ENCODE measurements around the gene SND1. TPM values are rescaled to one million over a fixed set of nuclear protein-coding genes. Genes with fewer than 3 reads are reported as not detected.

Gene SND1
- total RNA-seq, 2 donors from 2014 or later = 91.0 to 111 TPM

DNA sequence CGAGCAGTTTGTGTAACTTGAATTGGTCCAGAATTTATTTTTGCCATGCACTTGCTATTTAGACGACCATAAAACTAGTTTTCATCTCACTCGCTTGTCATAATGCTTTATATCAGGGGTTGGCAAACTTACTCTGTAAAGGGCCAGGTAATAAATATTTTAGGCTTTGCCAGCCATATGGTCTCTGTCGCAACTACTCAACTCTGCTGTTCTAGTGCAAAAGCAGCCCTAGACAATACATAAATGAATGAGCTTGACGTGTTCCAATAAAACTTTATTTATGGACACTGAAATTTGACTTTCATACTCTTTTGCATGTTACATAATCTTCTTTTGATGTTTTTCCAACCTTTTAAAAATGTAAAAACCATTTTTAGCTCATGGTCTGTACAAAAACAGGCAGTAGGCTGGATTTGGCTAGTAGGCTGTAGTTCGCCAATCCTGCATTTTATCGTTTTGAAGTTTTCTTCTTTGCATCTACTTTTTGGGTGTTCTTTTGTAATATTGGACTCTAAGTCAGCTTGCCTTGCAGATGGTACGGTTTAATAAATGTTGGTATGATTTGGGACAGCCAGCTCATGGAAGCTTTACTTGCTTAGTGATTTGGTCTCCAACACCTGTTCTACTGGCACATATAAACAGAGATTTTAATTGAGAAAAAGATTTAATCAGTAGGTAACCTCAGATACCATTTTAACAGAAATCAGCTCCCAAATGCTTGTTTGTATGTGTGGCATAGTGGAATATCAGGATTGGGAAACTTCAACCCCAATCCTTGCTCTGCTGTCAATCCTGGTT lies 25.6 kb downstream of the SND1 start:
- no peaks in the 10 kb centered on the region for H3K36me3 ChIP-seq
- peaks cover under 1% of the 10 kb centered on the region for H3K9me3 ChIP-seq
- no peak overlapping the region for H3K4me3 ChIP-seq
- ATAC-seq (ENCODE audit: insufficient number of reproducible peaks, low FRiP score, low read depth) = no peak
- H3K27me3 ChIP-seq (replicated peaks; ENCODE audit: insufficient read depth) = no peaks in the 10 kb centered on the region
- peaks cover 12 to 17% of the 10 kb centered on the region in 2 donors for H3K4me1 ChIP-seq (ENCODE audit: control insufficient read depth in 1 of 2, low read depth in 2 of 2)
- TF ChIP-seq, protein P1, sequence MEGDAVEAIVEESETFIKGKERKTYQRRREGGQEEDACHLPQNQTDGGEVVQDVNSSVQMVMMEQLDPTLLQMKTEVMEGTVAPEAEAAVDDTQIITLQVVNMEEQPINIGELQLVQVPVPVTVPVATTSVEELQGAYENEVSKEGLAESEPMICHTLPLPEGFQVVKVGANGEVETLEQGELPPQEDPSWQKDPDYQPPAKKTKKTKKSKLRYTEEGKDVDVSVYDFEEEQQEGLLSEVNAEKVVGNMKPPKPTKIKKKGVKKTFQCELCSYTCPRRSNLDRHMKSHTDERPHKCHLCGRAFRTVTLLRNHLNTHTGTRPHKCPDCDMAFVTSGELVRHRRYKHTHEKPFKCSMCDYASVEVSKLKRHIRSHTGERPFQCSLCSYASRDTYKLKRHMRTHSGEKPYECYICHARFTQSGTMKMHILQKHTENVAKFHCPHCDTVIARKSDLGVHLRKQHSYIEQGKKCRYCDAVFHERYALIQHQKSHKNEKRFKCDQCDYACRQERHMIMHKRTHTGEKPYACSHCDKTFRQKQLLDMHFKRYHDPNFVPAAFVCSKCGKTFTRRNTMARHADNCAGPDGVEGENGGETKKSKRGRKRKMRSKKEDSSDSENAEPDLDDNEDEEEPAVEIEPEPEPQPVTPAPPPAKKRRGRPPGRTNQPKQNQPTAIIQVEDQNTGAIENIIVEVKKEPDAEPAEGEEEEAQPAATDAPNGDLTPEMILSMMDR (IDR thresholded peaks at IDR 0.05) = no peak
- H3K27ac ChIP-seq = no peak overlapping the region
- DNase-seq (ENCODE audit: low spot score) = no peak

DNA sequence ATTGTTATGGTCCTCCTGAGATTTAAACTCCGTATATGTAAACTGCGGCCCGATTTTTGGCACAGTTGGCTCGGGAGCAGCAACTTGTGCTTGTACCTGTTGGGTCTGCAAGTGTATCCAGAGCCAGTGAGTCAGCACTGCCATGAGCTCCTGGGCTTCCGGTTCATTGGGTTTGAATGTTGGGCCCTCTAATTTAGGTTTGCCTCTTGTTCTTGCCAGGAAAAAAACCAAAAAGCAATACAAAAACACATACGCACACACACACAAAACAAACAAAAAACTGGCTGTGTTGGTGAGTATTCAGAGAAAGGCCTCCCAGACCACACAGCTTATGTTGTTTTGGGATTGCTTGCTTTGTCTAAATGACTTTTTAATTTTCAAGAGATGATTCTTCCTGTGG lies 26.3 kb downstream of the SND1 start:
- no peaks in the 10 kb centered on the region for H3K27me3 ChIP-seq (replicated peaks; ENCODE audit: insufficient read depth)
- H3K4me1 ChIP-seq (ENCODE audit: control insufficient read depth in 1 of 2, low read depth in 2 of 2) = peaks cover 12 to 15% of the 10 kb centered on the region in 2 donors
- ATAC-seq (ENCODE audit: insufficient number of reproducible peaks, low FRiP score, low read depth) (no peak), DNase-seq (ENCODE audit: low spot score) (no peak)
- TF ChIP-seq, protein P1 (IDR thresholded peaks at IDR 0.05) = no peak
- no peak overlapping the region for H3K4me3 ChIP-seq
- no peaks in the 10 kb centered on the region for H3K36me3 ChIP-seq
- H3K9me3 ChIP-seq = no peaks in the 10 kb centered on the region
- no peak overlapping the region for H3K27ac ChIP-seq

DNA sequence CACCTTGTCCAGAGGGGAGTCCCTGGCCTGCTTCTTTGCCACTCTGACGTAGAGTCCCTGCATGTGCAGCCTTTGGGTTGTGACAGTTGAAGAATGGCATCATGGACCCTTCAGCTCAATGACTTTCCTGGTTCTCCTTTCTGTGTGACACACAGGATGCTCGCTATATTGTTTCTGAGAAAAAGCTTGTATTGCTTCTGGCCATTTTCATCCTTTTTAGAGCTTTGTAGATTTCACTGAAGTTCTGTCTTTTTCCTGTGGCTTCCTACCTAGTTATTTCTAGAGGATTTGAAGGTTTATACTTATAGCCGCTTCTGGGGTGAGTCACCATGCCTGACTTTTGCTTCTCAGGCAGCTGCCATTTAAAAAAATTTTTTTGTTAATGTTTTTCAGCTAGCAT lies 27.0 kb downstream of the SND1 start:
- Histone ChIP-seq H3K36me3 (no peaks in the 10 kb centered on the region), H3K27me3 (replicated peaks; ENCODE audit: insufficient read depth) (no peaks in the 10 kb centered on the region), H3K27ac (no peak overlapping the region), H3K4me3 (no peak overlapping the region), H3K4me1 (ENCODE audit: control insufficient read depth in 1 of 2, low read depth in 2 of 2) (peaks cover 10 to 12% of the 10 kb centered on the region in 2 donors), H3K9me3 (no peaks in the 10 kb centered on the region)
- DNase-seq (ENCODE audit: low spot score) (no peak), ATAC-seq (ENCODE audit: insufficient number of reproducible peaks, low FRiP score, low read depth) (no peak)
- TF ChIP-seq, protein P1 (IDR thresholded peaks at IDR 0.05) = no peak

DNA sequence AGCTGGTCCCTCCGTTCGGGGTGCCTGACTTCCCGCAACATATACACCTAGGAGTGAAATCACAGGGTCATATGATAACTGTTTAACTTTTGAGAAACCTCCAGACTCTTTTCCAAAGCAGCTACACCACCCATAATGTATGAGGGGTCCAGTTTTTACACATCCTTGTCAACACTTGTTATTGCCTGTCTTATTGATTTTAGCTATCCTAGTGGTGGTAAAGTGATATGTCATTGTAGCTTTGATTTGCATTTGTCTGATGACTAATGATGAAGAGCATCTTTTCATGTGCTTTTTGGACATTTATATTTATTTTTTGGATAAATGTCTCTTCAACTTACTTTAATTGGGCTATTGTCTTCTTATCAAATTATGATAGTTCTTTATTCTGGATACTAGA lies 29.0 kb downstream of the SND1 start:
- TF ChIP-seq, protein P1 (IDR thresholded peaks at IDR 0.05) = no peak
- Histone ChIP-seq H3K27ac (no peak overlapping the region), H3K4me3 (no peak overlapping the region), H3K27me3 (replicated peaks; ENCODE audit: insufficient read depth) (no peaks in the 10 kb centered on the region), H3K4me1 (ENCODE audit: control insufficient read depth in 1 of 2, low read depth in 2 of 2) (peaks cover 0 to 3% of the 10 kb centered on the region in 2 donors), H3K36me3 (no peaks in the 10 kb centered on the region), H3K9me3 (no peaks in the 10 kb centered on the region)
- DNase-seq (ENCODE audit: low spot score) = no peak
- no peak for ATAC-seq (ENCODE audit: insufficient number of reproducible peaks, low FRiP score, low read depth)

DNA sequence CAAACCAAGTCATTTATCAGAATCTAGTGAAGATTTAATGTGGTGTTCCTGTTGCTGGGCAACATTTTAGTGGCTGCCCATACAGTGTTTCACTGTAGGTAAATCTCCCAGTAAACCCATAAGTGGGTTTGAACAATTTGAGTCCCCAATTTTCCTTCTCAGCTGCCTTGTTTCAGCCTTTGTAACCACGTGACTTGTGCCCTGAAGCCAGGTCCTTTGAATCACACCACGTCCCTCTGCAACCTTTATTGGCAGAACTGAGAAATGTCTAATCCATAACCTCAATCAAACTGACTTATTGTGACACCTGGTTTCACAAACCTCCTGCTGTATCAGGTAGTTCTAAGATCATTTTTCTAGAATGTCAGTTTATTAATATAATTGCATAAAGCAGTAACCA lies 30.1 kb downstream of the SND1 start:
- peaks cover 2% of the 10 kb centered on the region for H3K36me3 ChIP-seq
- no peaks in the 10 kb centered on the region for H3K27me3 ChIP-seq (replicated peaks; ENCODE audit: insufficient read depth)
- ATAC-seq (ENCODE audit: insufficient number of reproducible peaks, low FRiP score, low read depth) = no peak
- no peaks in the 10 kb centered on the region for H3K9me3 ChIP-seq
- H3K4me1 ChIP-seq (ENCODE audit: control insufficient read depth in 1 of 2, low read depth in 2 of 2) = peaks cover 0 to 3% of the 10 kb centered on the region in 2 donors
- TF ChIP-seq, protein P1 (IDR thresholded peaks at IDR 0.05) = no peak
- DNase-seq (ENCODE audit: low spot score) = no peak
- no peak overlapping the region for H3K4me3 ChIP-seq
- H3K27ac ChIP-seq = no peak overlapping the region
